ENCODE results near the gene PLD4.
"Not testable (repeated sequence)": the region's sequence is repeated elsewhere in the genome, so short reads cannot be mapped to it uniquely, and the experiment has no call there.

PLD4 gene

GRCh38 chr14:104886690-104887622 lies 37.7 kb upstream of the PLD4 start:
- no peak for DNase-seq

GRCh38 chr14:104887623-104888488 lies 36.8 kb upstream of the PLD4 start:
- no peak for DNase-seq

GRCh38 chr14:104888489-104889374 lies 35.9 kb upstream of the PLD4 start:
- no peak for DNase-seq

- DNase-seq = no peak
Measured at GRCh38 chr14:104889375-104889757, 35.3 kb upstream of the PLD4 start.

GRCh38 chr14:104890292-104890691 lies 34.4 kb upstream of the PLD4 start:
- not testable (repeated sequence) for DNase-seq

GRCh38 chr14:104891121-104891551 lies 33.5 kb upstream of the PLD4 start:
- peak; percentile 53 for DNase-seq

GRCh38 chr14:104891664-104892530 lies 32.8 kb upstream of the PLD4 start:
- DNase-seq = peak; percentile 54

GRCh38 chr14:104892531-104893434 lies 31.9 kb upstream of the PLD4 start:
- DNase-seq = no peak

GRCh38 chr14:104893435-104894207 lies 31.1 kb upstream of the PLD4 start:
- peak; percentile 53 for DNase-seq

- no peak for DNase-seq
Measured at GRCh38 chr14:104894331-104895206, 30.1 kb upstream of the PLD4 start.

- DNase-seq = no peak
Measured at GRCh38 chr14:104895207-104895785, 29.4 kb upstream of the PLD4 start.

- no peak for DNase-seq
Measured at GRCh38 chr14:104895786-104896661, 28.7 kb upstream of the PLD4 start.

- no peak for DNase-seq
Measured at GRCh38 chr14:104897330-104898194, 27.1 kb upstream of the PLD4 start.

- DNase-seq = no peak
Measured at GRCh38 chr14:104898195-104898558, 26.5 kb upstream of the PLD4 start.

GRCh38 chr14:104898870-104899510 lies 25.7 kb upstream of the PLD4 start:
- DNase-seq = no peak

- DNase-seq = no peak
Measured at GRCh38 chr14:104899781-104900180, 24.9 kb upstream of the PLD4 start.
